GM12892 (cell line): ENCODE measurements around the gene SF3B2.

Source experiments
- POLR2AphosphoS5 ChIP-seq: IDR thresholded peaks from 2 replicates; pipeline ENCODE4 v1.6.1; 2011; ENCODE audit warnings: low read depth, low read length, control low read depth
- TAF1 ChIP-seq: IDR thresholded peaks from 2 replicates; pipeline ENCODE4 v1.6.1; 2011; ENCODE audit warnings: low read depth, mild to moderate bottlenecking, control low read depth, low read length, borderline replicate concordance

DNA sequence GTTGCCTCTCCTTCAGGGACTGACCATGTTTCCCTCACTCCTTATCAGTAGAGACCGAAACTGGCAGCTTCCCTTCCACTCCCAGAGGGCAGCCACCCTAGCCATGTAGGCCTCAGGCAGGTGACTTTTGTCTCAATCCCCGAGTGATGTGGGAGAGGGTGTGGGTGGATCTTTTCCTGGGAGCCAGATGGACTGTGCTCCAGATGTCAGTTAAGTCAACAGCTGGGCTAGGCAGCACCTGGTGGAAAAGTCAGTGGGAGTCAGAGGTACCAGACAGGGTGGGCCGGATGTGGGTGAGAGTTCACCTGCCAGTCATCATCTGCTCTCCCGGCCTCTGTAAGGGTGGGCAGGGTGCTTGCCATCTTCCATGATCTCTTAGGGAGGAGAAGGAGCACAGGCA lies 48.0 kb upstream of the SF3B2 start:
- no peak for TF ChIP-seq TAF1
- no peak for TF ChIP-seq POLR2AphosphoS5
